ENCODE data around the gene CLEC19A.

GRCh38 chr16:19315889-19316433 is 30.4 kb downstream of the CLEC19A start:
- TF ChIP-seq EZH2 (IDR thresholded peaks at IDR 0.05; ENCODE audit: borderline replicate concordance, low read length), result no peak
- TF ChIP-seq CTCF (conservative IDR thresholded peaks at IDR 0.05 in 1 of 2, IDR thresholded peaks at IDR 0.05 in 1 of 2; ENCODE audit: extremely low read depth in 1 of 2, insufficient read depth in 1 of 2, low read depth in 1 of 2, low read length in 2 of 2), result no peak

All from mammary epithelial cell (primary cell).